ENCODE measurements around the gene MDK. TPM values are rescaled to one million over a fixed set of nuclear protein-coding genes. Genes with fewer than 3 reads are reported as not detected.

The MDK gene
- total RNA-seq, 1 experiment from 2014 or later = 252 TPM

DNA sequence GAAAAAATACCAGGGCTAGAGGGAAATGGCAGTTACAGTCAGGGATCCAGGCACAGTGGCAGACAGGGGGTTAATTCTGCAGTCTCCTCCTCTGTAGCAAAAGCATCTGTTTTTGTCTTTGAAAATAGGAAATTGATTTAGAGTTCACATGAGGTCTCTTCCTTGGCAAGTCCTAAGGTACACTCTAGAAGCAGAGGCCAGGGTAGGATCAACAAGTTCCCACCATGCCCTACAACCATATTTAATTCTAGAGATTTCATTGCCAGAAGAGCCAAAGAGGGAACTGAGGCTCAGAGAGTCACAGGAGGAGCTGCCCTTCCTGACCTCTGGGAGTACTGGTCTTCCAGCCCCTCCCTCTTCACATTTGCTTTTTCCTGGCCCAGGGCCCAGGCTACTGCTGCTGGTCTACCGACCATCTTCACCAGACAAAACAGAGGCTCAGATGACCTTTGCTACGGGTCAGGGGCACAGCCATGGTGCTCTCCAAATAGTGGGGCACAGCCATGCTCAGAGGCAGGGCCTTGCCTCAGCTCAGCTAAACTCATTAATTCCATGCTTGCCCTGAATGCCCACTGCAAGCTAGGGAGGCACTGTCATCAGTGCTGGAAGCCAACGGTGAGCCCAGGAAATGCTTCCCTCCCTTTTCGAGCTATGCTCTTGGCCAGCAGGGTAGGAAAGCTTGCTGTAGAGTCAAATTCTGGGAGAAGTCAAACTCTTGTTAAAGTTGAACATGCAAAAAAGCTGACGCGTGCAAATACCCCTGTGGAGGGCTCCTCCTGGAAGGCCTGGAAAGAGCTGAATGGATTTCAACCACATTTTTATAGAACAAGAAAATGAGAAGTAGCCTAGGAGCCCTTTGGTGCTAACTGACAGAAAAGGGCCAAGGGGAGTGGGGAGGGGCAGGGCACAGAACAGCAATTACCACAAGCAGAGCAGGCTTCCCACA is 21.8 kb downstream of the MDK start:
- no peak overlapping the region for H3K4me3 ChIP-seq (ENCODE audit: low read depth in 2 of 2, low read length in 2 of 2)
- ATAC-seq = no peak
- in situ Hi-C loops (cut with HindIII; ENCODE audit: low pct_unique_long_range_greater_than_20kb, low sequenced_read_pairs) (no loop called here), intact Hi-C loops (cut with micrococcal nuclease; ENCODE audit: unreplicated experiment) (no loop called here)
- TF ChIP-seq, protein P1, sequence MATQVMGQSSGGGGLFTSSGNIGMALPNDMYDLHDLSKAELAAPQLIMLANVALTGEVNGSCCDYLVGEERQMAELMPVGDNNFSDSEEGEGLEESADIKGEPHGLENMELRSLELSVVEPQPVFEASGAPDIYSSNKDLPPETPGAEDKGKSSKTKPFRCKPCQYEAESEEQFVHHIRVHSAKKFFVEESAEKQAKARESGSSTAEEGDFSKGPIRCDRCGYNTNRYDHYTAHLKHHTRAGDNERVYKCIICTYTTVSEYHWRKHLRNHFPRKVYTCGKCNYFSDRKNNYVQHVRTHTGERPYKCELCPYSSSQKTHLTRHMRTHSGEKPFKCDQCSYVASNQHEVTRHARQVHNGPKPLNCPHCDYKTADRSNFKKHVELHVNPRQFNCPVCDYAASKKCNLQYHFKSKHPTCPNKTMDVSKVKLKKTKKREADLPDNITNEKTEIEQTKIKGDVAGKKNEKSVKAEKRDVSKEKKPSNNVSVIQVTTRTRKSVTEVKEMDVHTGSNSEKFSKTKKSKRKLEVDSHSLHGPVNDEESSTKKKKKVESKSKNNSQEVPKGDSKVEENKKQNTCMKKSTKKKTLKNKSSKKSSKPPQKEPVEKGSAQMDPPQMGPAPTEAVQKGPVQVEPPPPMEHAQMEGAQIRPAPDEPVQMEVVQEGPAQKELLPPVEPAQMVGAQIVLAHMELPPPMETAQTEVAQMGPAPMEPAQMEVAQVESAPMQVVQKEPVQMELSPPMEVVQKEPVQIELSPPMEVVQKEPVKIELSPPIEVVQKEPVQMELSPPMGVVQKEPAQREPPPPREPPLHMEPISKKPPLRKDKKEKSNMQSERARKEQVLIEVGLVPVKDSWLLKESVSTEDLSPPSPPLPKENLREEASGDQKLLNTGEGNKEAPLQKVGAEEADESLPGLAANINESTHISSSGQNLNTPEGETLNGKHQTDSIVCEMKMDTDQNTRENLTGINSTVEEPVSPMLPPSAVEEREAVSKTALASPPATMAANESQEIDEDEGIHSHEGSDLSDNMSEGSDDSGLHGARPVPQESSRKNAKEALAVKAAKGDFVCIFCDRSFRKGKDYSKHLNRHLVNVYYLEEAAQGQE (IDR thresholded peaks at IDR 0.05; ENCODE audit: insufficient read depth in 1 of 2, low read depth in 2 of 2, low read length in 1 of 2) = no peak
- TF ChIP-seq POLR2AphosphoS5 (IDR thresholded peaks at IDR 0.05; ENCODE audit: low read depth, low read length) (no peak), TCF7L2 (IDR thresholded peaks at IDR 0.05; ENCODE audit: low read depth, low read length) (no peak), SIN3A (IDR thresholded peaks at IDR 0.05; ENCODE audit: borderline replicate concordance, insufficient read depth, low read depth, low read length) (no peak)
- TF ChIP-seq, protein P2, sequence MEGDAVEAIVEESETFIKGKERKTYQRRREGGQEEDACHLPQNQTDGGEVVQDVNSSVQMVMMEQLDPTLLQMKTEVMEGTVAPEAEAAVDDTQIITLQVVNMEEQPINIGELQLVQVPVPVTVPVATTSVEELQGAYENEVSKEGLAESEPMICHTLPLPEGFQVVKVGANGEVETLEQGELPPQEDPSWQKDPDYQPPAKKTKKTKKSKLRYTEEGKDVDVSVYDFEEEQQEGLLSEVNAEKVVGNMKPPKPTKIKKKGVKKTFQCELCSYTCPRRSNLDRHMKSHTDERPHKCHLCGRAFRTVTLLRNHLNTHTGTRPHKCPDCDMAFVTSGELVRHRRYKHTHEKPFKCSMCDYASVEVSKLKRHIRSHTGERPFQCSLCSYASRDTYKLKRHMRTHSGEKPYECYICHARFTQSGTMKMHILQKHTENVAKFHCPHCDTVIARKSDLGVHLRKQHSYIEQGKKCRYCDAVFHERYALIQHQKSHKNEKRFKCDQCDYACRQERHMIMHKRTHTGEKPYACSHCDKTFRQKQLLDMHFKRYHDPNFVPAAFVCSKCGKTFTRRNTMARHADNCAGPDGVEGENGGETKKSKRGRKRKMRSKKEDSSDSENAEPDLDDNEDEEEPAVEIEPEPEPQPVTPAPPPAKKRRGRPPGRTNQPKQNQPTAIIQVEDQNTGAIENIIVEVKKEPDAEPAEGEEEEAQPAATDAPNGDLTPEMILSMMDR (IDR thresholded peaks at IDR 0.05) = no peak
- no TSS peak for BruUV-seq (replicated peaks)
- no peaks in the 10 kb centered on the region for H3K27me3 ChIP-seq (ENCODE audit: control insufficient read depth, insufficient read depth, low read length)
- ChIA-PET POLR2A (no interaction called here), CTCF (no interaction called here)
- H3K4me1 ChIP-seq (ENCODE audit: control insufficient read depth, insufficient read depth, low read length) = peaks cover 4% of the 10 kb centered on the region; the same call in 1 of the 2 replicates
- H3K36me3 ChIP-seq (ENCODE audit: control insufficient read depth, insufficient read depth, low read length) = no peaks in the 10 kb centered on the region
- H3K27ac ChIP-seq (ENCODE audit: low read length) = no peak overlapping the region
- H3K9me3 ChIP-seq (ENCODE audit: control insufficient read depth, insufficient read depth, low read depth, low read length) = no peaks in the 10 kb centered on the region
- no peak for DNase-seq (ENCODE audit: low read depth, low spot score)

DNA sequence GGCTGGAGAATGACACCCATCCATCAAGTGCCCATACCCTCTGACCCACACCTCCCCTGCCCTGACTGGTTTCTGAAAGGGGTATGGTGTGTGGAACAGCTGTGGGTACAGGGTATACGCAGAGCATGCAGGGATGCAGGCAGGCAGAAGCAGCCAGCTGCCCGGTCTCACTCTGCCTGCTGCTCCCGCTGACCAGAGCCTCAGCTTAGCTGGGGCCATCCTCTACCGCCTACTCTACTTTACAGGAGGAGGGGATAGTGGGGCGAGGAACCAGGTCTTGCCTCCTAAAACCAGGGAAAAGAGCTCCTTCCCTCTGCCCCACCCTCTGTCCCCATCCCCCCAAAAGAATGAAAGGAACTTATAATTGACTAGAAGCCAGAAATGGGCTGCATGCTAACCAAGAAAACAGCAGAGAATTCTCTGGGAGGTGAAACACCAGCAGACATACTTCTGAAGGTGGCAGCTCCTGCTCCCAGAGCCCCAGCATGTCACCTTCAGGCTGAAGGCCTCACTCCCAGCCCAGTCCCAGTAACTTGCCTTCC is 23.1 kb downstream of the MDK start:
- H3K4me1 ChIP-seq (ENCODE audit: control insufficient read depth, insufficient read depth, low read length) = peaks cover 4% of the 10 kb centered on the region; the same call in 1 of the 2 replicates
- no peak overlapping the region for H3K27ac ChIP-seq (ENCODE audit: low read length)
- intact Hi-C loops (cut with micrococcal nuclease; ENCODE audit: unreplicated experiment) (no loop called here), in situ Hi-C loops (cut with HindIII; ENCODE audit: low pct_unique_long_range_greater_than_20kb, low sequenced_read_pairs) (no loop called here)
- ChIA-PET CTCF (no interaction called here), POLR2A (no interaction called here)
- ATAC-seq = no peak
- no peak for DNase-seq (ENCODE audit: low read depth, low spot score)
- peaks cover 4% of the 10 kb centered on the region for H3K36me3 ChIP-seq (ENCODE audit: control insufficient read depth, insufficient read depth, low read length)
- no peak overlapping the region for H3K4me3 ChIP-seq (ENCODE audit: low read depth in 2 of 2, low read length in 2 of 2)
- TF ChIP-seq, protein P1 (IDR thresholded peaks at IDR 0.05; ENCODE audit: insufficient read depth in 1 of 2, low read depth in 2 of 2, low read length in 1 of 2) = no peak
- TF ChIP-seq, protein P2 (IDR thresholded peaks at IDR 0.05) = no peak
- no peak for TF ChIP-seq POLR2AphosphoS5 (IDR thresholded peaks at IDR 0.05; ENCODE audit: low read depth, low read length)
- TF ChIP-seq SIN3A (IDR thresholded peaks at IDR 0.05; ENCODE audit: borderline replicate concordance, insufficient read depth, low read depth, low read length) = no peak
- no peak for TF ChIP-seq TCF7L2 (IDR thresholded peaks at IDR 0.05; ENCODE audit: low read depth, low read length)
- no peaks in the 10 kb centered on the region for H3K9me3 ChIP-seq (ENCODE audit: control insufficient read depth, insufficient read depth, low read depth, low read length)
- BruUV-seq (replicated peaks) = no TSS peak
- H3K27me3 ChIP-seq (ENCODE audit: control insufficient read depth, insufficient read depth, low read length) = no peaks in the 10 kb centered on the region

Measured in Panc1 (cell line).